DND-41 (cell line): ENCODE results near the gene PRSS27.

Experiments
- ATAC-seq: fragments of 200-7000 bp; cut with Tn5 transposase; 3 replicates; pipeline ENCODE4 v1.9.1; 2021; ENCODE audit warnings: low read depth; ENCODE audit not compliant: insufficient read depth
- DNase-seq: peaks from one replicate; pipeline ENCODE4 v3.0.0-alpha.2; 2020
- H2AFZ ChIP-seq: 2 replicates; pipeline ENCODE4 v1.6.0; 2012; ENCODE audit warnings: low read depth, low read length
- H3K27ac ChIP-seq: 2 replicates; pipeline ENCODE4 v1.5.1; 2012; ENCODE audit warnings: low read length, inconsistent platforms
- H3K27me3 ChIP-seq: fragments of 200-600 bp; sonication (generic); 2 replicates; pipeline ENCODE4 v1.6.0; 2012; ENCODE audit warnings: low read length, mild to moderate bottlenecking, inconsistent platforms; ENCODE audit not compliant: insufficient read depth, poor library complexity
- H3K36me3 ChIP-seq: 2 replicates; pipeline ENCODE4 v1.5.1; 2012; ENCODE audit warnings: low read length, inconsistent platforms; ENCODE audit not compliant: insufficient read depth
- H3K4me1 ChIP-seq: 2 replicates; pipeline ENCODE4 v1.5.1; 2012; ENCODE audit warnings: mild to moderate bottlenecking, low read length; ENCODE audit not compliant: insufficient read depth
- H3K4me2 ChIP-seq: 2 replicates; pipeline ENCODE4 v1.6.0; 2012; ENCODE audit warnings: mild to moderate bottlenecking, moderate library complexity, low read length, inconsistent platforms; ENCODE audit not compliant: insufficient read depth
- H3K4me3 ChIP-seq, 2 experiments: fragments of 200-600 bp in 1 of 2; shearing (Covaris generic) in 1 of 2; 2 replicates each; pipeline ENCODE4 v1.5.1; 2012 to 2016; ENCODE audit warnings: inconsistent platforms in 2 of 2, low read length in 2 of 2, mild to moderate bottlenecking in 2 of 2, low read depth in 1 of 2, moderate library complexity in 1 of 2
- H3K79me2 ChIP-seq: 2 replicates; pipeline ENCODE4 v1.6.0; 2012; ENCODE audit warnings: low read length, inconsistent platforms; ENCODE audit not compliant: insufficient read depth
- H3K9ac ChIP-seq: 2 replicates; pipeline ENCODE4 v1.6.0; 2012; ENCODE audit warnings: low read depth, mild to moderate bottlenecking, inconsistent platforms, low read length, moderate library complexity
- H3K9me3 ChIP-seq: 2 replicates; pipeline ENCODE4 v1.5.1; 2012; ENCODE audit warnings: low read length, moderate library complexity, mild to moderate bottlenecking, inconsistent platforms; ENCODE audit not compliant: insufficient read depth, severe bottlenecking
- H4K20me1 ChIP-seq: 2 replicates; pipeline ENCODE4 v1.6.0; 2012; ENCODE audit warnings: low read length; ENCODE audit not compliant: insufficient read depth
- EZH2 ChIP-seq: IDR thresholded peaks from 3 replicates; pipeline ENCODE4 v1.6.1; 2012; ENCODE audit warnings: borderline replicate concordance, low read depth, mild to moderate bottlenecking, moderate library complexity, low read length, inconsistent platforms; ENCODE audit not compliant: severe bottlenecking
- TF ChIP-seq, protein P1 (sequence below): IDR thresholded peaks from 2 replicates; pipeline ENCODE4 v1.5.1; 2012; ENCODE audit warnings: borderline replicate concordance, low read length, moderate library complexity, mild to moderate bottlenecking; ENCODE audit not compliant: poor library complexity, severe bottlenecking; ENCODE audit errors: extremely low read depth

The PRSS27 gene

DNA sequence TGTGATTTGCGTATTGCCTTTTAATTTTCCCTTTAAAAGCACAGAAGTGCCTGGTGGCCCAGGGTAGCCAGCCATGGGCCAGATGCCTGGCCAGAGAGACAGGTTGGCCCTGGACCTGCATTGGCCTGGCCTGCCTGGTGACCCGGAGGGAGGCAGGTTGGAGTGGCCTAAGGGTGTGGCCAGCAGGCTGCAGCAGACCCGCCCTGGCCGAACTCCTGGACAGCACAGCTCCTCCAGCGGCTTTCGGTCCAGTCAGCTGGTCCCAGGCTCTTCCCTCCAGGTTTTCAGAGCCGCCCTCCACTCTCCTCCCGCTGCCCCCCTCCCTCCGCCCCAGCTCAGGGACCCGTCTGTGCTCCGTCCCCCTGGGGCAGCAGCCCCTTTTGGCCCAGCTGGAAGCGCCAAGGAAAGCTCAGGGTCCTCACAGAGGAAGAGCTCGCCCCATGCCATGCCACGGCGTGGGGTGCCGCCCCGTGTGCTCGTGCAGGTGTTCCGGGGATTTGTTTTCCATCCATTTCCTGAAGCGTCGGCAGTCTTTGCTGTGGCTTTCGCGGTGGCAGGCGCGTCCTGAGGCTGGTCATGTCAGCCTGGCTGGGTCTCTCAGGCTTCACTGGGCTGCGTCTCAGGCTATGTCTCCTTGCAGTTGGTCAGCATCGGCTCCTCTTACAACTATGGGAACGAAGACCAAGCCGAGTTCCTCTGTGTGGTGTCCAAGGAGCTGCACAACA lies 18.1 kb downstream of the PRSS27 start:
- H3K79me2 ChIP-seq, result no peaks in the 10 kb centered on the region
- no peak overlapping the region for H3K27ac ChIP-seq
- H3K9ac ChIP-seq, result no peak overlapping the region
- no peak overlapping the region for H3K4me3 ChIP-seq
- no peaks in the 10 kb centered on the region for H3K27me3 ChIP-seq
- no peak for DNase-seq
- no peak overlapping the region for H3K4me2 ChIP-seq
- H3K36me3 ChIP-seq, result peaks cover 92% of the 10 kb centered on the region
- no peak overlapping the region for H2AFZ ChIP-seq
- no peaks in the 10 kb centered on the region for H3K9me3 ChIP-seq
- no peak for TF ChIP-seq EZH2
- TF ChIP-seq, protein P1, sequence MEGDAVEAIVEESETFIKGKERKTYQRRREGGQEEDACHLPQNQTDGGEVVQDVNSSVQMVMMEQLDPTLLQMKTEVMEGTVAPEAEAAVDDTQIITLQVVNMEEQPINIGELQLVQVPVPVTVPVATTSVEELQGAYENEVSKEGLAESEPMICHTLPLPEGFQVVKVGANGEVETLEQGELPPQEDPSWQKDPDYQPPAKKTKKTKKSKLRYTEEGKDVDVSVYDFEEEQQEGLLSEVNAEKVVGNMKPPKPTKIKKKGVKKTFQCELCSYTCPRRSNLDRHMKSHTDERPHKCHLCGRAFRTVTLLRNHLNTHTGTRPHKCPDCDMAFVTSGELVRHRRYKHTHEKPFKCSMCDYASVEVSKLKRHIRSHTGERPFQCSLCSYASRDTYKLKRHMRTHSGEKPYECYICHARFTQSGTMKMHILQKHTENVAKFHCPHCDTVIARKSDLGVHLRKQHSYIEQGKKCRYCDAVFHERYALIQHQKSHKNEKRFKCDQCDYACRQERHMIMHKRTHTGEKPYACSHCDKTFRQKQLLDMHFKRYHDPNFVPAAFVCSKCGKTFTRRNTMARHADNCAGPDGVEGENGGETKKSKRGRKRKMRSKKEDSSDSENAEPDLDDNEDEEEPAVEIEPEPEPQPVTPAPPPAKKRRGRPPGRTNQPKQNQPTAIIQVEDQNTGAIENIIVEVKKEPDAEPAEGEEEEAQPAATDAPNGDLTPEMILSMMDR, result no peak
- H4K20me1 ChIP-seq, result peaks cover 37% of the 10 kb centered on the region
- no peak for ATAC-seq
- H3K4me1 ChIP-seq, result no peaks in the 10 kb centered on the region

DNA sequence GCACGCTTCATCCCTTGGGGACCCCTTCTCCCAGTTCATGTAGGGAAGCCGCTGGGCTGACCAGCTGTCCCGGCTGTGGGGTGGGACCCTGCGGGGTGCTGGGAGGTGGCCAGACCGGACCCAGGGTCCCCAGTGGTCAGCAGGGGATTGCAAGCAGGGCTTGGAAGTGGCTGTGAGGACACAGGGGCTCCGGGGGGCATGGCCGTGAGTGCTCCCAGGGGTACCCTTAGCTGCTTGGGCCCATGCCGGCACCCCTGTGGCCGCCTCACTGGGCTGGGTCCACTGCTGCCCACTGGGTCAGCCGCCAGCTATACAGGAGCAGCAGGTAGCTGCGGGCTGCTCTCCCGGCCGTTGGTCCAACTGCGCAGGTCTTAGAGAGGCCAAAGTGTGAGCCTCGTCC lies 18.8 kb downstream of the PRSS27 start:
- H4K20me1 ChIP-seq, result peaks cover 37% of the 10 kb centered on the region
- H3K4me3 ChIP-seq, result no peak overlapping the region
- H3K79me2 ChIP-seq, result no peaks in the 10 kb centered on the region
- H3K36me3 ChIP-seq, result peaks cover 95% of the 10 kb centered on the region
- no peak overlapping the region for H3K4me2 ChIP-seq
- H2AFZ ChIP-seq, result no peak overlapping the region
- no peak for ATAC-seq
- H3K27me3 ChIP-seq, result no peaks in the 10 kb centered on the region
- H3K9me3 ChIP-seq, result no peaks in the 10 kb centered on the region
- no peak overlapping the region for H3K9ac ChIP-seq
- no peak for DNase-seq
- no peak overlapping the region for H3K27ac ChIP-seq
- no peaks in the 10 kb centered on the region for H3K4me1 ChIP-seq
- TF ChIP-seq, protein P1, result no peak
- TF ChIP-seq EZH2, result no peak

- TF ChIP-seq, protein P1, result no peak
- no peak for TF ChIP-seq EZH2
- ATAC-seq, result no peak
Measured at GRCh38 chr16:2700786-2701185, 19.2 kb downstream of the PRSS27 start.

More at GRCh38 chr16:2700786-2701185, 19.2 kb downstream of the PRSS27 start:
- H3K4me2 ChIP-seq, result no peak overlapping the region
- H3K9ac ChIP-seq, result no peak overlapping the region
- H3K79me2 ChIP-seq, result no peaks in the 10 kb centered on the region
- H3K9me3 ChIP-seq, result no peaks in the 10 kb centered on the region
- H4K20me1 ChIP-seq, result peaks cover 33% of the 10 kb centered on the region
- H3K4me3 ChIP-seq, result no peak overlapping the region
- peaks cover 90% of the 10 kb centered on the region for H3K36me3 ChIP-seq
- no peak overlapping the region for H3K27ac ChIP-seq
- no peaks in the 10 kb centered on the region for H3K4me1 ChIP-seq
- no peaks in the 10 kb centered on the region for H3K27me3 ChIP-seq
- no peak overlapping the region for H2AFZ ChIP-seq
- no peak for DNase-seq
